Measurements from ENCODE around the gene LRRC15.

The LRRC15 gene

GRCh38 chr3:194311000-194311399, 58.5 kb downstream of the LRRC15 start:
- Histone ChIP-seq H2BK12ac (ENCODE audit: low read length) (no peak overlapping the region), H3K4ac (ENCODE audit: low read depth, low read length) (no peak overlapping the region), H2AK5ac (ENCODE audit: low read length) (no peak overlapping the region), H4K8ac (ENCODE audit: low read depth, low read length) (no peak overlapping the region), H3K4me2 (ENCODE audit: low read length) (no peak overlapping the region), H3K9me3 (ENCODE audit: insufficient read depth, low read depth, low read length) (no peaks in the 10 kb centered on the region), H3K14ac (ENCODE audit: low read length) (no peak overlapping the region), H3K23ac (ENCODE audit: low read length) (no peak overlapping the region), H2AFZ (ENCODE audit: insufficient read depth, low read length, poor library complexity) (no peak overlapping the region), H3K27ac (ENCODE audit: low read depth, low read length) (no peak overlapping the region), H4K91ac (ENCODE audit: low read depth, low read length) (no peak overlapping the region), H3K27me3 (ENCODE audit: insufficient read depth, low read length) (no peaks in the 10 kb centered on the region), H3K4me3 (ENCODE audit: low read depth, low read length) (no peak overlapping the region), H3K79me1 (ENCODE audit: low read length) (peaks cover 7% of the 10 kb centered on the region), H2BK120ac (ENCODE audit: insufficient read depth, low read length, poor library complexity) (no peak overlapping the region), H3K79me2 (ENCODE audit: control insufficient read depth, insufficient read depth, low read length, poor library complexity) (no peaks in the 10 kb centered on the region), H3K36me3 (ENCODE audit: control insufficient read depth in 1 of 2, insufficient read depth in 2 of 2, low read length in 2 of 2) (no peaks in the 10 kb centered on the region), H2BK5ac (ENCODE audit: low read depth, low read length, poor library complexity) (no peak overlapping the region), H3K4me1 (ENCODE audit: control insufficient read depth in 1 of 2, insufficient read depth in 2 of 2, low read length in 2 of 2) (peaks cover 21 to 24% of the 10 kb centered on the region in 2 experiments), H4K12ac (ENCODE audit: low read depth, low read length) (no peak overlapping the region), H3K18ac (ENCODE audit: low read length) (no peak overlapping the region), H3K9ac (ENCODE audit: low read length) (no peak overlapping the region)
- whole genome bisulfite sequencing (ENCODE audit: extremely low coverage, insufficient coverage, insufficient read length) = no CpG with 5 or more reads among the region's 2 CpGs
- DNase-seq = no peak

GRCh38 chr3:194310060-194310835, 59.3 kb downstream of the LRRC15 start:
- H4K8ac ChIP-seq (ENCODE audit: low read depth, low read length) = no peak overlapping the region

DNA sequence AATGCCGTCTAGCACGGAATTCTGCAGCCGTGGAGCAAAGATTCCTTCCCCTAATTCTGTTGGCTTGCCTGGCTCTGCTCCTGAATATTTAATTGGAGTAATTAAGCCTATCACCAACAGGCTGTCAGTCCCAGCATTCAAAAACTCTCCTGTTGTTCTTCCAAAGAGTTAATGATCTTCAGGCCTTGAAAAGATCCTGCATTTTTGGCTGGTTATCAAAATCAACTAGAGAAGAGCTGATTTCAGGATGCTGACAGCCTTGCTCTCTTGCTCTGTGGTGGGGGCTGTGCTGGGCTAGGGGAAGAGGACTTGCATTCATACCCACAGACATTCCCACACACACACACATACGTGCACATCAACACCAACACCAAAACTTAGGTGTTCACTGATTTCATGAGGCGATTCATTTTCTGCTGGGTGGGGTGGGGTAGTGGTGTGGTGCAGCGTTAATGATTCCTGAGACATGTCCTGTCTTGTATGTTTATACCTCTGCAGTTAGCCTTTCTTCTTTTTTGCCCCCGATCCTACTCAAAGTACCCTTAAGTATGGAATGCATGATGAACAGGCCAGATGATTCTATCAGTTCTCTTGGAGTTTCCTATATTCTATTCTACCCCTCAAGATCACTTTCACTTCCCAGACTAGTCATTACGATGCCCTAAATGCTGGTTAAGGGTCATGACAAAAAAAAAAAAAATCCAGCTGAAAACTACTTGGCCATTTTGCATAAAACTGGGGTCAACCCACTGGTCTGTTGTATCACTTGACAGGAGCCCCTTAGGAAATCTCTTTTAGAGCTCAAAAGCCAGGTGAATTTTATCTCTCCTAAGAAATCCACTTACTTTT, 60.7 kb downstream of the LRRC15 start:
- Histone ChIP-seq H3K36me3 (ENCODE audit: control insufficient read depth in 1 of 2, insufficient read depth in 2 of 2, low read length in 2 of 2) (no peaks in the 10 kb centered on the region), H4K8ac (ENCODE audit: low read depth, low read length) (no peak overlapping the region), H3K9ac (ENCODE audit: low read length) (no peak overlapping the region), H4K91ac (ENCODE audit: low read depth, low read length) (no peak overlapping the region), H3K27me3 (ENCODE audit: insufficient read depth, low read length) (no peaks in the 10 kb centered on the region), H3K4me2 (ENCODE audit: low read length) (no peak overlapping the region), H2BK5ac (ENCODE audit: low read depth, low read length, poor library complexity) (no peak overlapping the region), H2AK5ac (ENCODE audit: low read length) (no peak overlapping the region), H3K23ac (ENCODE audit: low read length) (no peak overlapping the region), H3K4me1 (ENCODE audit: control insufficient read depth in 1 of 2, insufficient read depth in 2 of 2, low read length in 2 of 2) (peaks cover 11 to 24% of the 10 kb centered on the region in 2 experiments), H3K79me1 (ENCODE audit: low read length) (no peaks in the 10 kb centered on the region), H3K9me3 (ENCODE audit: insufficient read depth, low read depth, low read length) (peaks cover 3% of the 10 kb centered on the region), H3K27ac (ENCODE audit: low read depth, low read length) (no peak overlapping the region), H3K79me2 (ENCODE audit: control insufficient read depth, insufficient read depth, low read length, poor library complexity) (no peaks in the 10 kb centered on the region), H2BK120ac (ENCODE audit: insufficient read depth, low read length, poor library complexity) (no peak overlapping the region), H2AFZ (ENCODE audit: insufficient read depth, low read length, poor library complexity) (no peak overlapping the region), H4K12ac (ENCODE audit: low read depth, low read length) (no peak overlapping the region), H3K4ac (ENCODE audit: low read depth, low read length) (no peak overlapping the region), H3K14ac (ENCODE audit: low read length) (no peak overlapping the region), H2BK12ac (ENCODE audit: low read length) (no peak overlapping the region), H3K4me3 (ENCODE audit: low read depth, low read length) (no peak overlapping the region), H3K18ac (ENCODE audit: low read length) (no peak overlapping the region)
- no CpG with 5 or more reads among the region's 8 CpGs for WGBS (ENCODE audit: extremely low coverage, insufficient coverage, insufficient read length)
- no peak for DNase-seq

More at GRCh38 chr3:194310060-194310835, 59.3 kb downstream of the LRRC15 start:
- H3K9me3 ChIP-seq (ENCODE audit: insufficient read depth, low read depth, low read length) = no peaks in the 10 kb centered on the region
- H3K4me3 ChIP-seq (ENCODE audit: low read depth, low read length) = no peak overlapping the region
- WGBS (ENCODE audit: extremely low coverage, insufficient coverage, insufficient read length) = no CpG with 5 or more reads among the region's 11 CpGs
- H3K14ac ChIP-seq (ENCODE audit: low read length) = no peak overlapping the region
- DNase-seq = no peak
- no peak overlapping the region for H3K23ac ChIP-seq (ENCODE audit: low read length)
- no peak overlapping the region for H2BK12ac ChIP-seq (ENCODE audit: low read length)
- H3K79me2 ChIP-seq (ENCODE audit: control insufficient read depth, insufficient read depth, low read length, poor library complexity) = no peaks in the 10 kb centered on the region
- peaks cover 22 to 29% of the 10 kb centered on the region in 2 experiments for H3K4me1 ChIP-seq (ENCODE audit: control insufficient read depth in 1 of 2, insufficient read depth in 2 of 2, low read length in 2 of 2)
- no peak overlapping the region for H3K4me2 ChIP-seq (ENCODE audit: low read length)
- no peak overlapping the region for H2BK5ac ChIP-seq (ENCODE audit: low read depth, low read length, poor library complexity)
- H2AFZ ChIP-seq (ENCODE audit: insufficient read depth, low read length, poor library complexity) = no peak overlapping the region
- H3K27me3 ChIP-seq (ENCODE audit: insufficient read depth, low read length) = no peaks in the 10 kb centered on the region
- peaks cover 5% of the 10 kb centered on the region for H3K79me1 ChIP-seq (ENCODE audit: low read length)
- H2AK5ac ChIP-seq (ENCODE audit: low read length) = no peak overlapping the region
- no peaks in the 10 kb centered on the region for H3K36me3 ChIP-seq (ENCODE audit: control insufficient read depth in 1 of 2, insufficient read depth in 2 of 2, low read length in 2 of 2)
- no peak overlapping the region for H3K9ac ChIP-seq (ENCODE audit: low read length)
- H3K18ac ChIP-seq (ENCODE audit: low read length) = no peak overlapping the region
- H3K27ac ChIP-seq (ENCODE audit: low read depth, low read length) = no peak overlapping the region
- no peak overlapping the region for H4K12ac ChIP-seq (ENCODE audit: low read depth, low read length)
- H3K4ac ChIP-seq (ENCODE audit: low read depth, low read length) = no peak overlapping the region
- no peak overlapping the region for H4K91ac ChIP-seq (ENCODE audit: low read depth, low read length)
- no peak overlapping the region for H2BK120ac ChIP-seq (ENCODE audit: insufficient read depth, low read length, poor library complexity)

- no peaks in the 10 kb centered on the region for H3K36me3 ChIP-seq (ENCODE audit: control insufficient read depth in 1 of 2, insufficient read depth in 2 of 2, low read length in 2 of 2)
- no peak for DNase-seq
- H4K91ac ChIP-seq (ENCODE audit: low read depth, low read length) = no peak overlapping the region
- no peak overlapping the region for H4K8ac ChIP-seq (ENCODE audit: low read depth, low read length)
- no CpG with 5 or more reads among the region's 8 CpGs for WGBS (ENCODE audit: extremely low coverage, insufficient coverage, insufficient read length)
- H3K79me2 ChIP-seq (ENCODE audit: control insufficient read depth, insufficient read depth, low read length, poor library complexity) = no peaks in the 10 kb centered on the region
- no peak overlapping the region for H2BK12ac ChIP-seq (ENCODE audit: low read length)
- no peak overlapping the region for H3K4ac ChIP-seq (ENCODE audit: low read depth, low read length)
- H3K14ac ChIP-seq (ENCODE audit: low read length) = no peak overlapping the region
- no peak overlapping the region for H3K18ac ChIP-seq (ENCODE audit: low read length)
- no peaks in the 10 kb centered on the region for H3K79me1 ChIP-seq (ENCODE audit: low read length)
- no peak overlapping the region for H2AFZ ChIP-seq (ENCODE audit: insufficient read depth, low read length, poor library complexity)
- no peak overlapping the region for H2BK120ac ChIP-seq (ENCODE audit: insufficient read depth, low read length, poor library complexity)
- peaks cover 3% of the 10 kb centered on the region for H3K9me3 ChIP-seq (ENCODE audit: insufficient read depth, low read depth, low read length)
- no peak overlapping the region for H3K23ac ChIP-seq (ENCODE audit: low read length)
- peaks cover 8 to 17% of the 10 kb centered on the region in 2 experiments for H3K4me1 ChIP-seq (ENCODE audit: control insufficient read depth in 1 of 2, insufficient read depth in 2 of 2, low read length in 2 of 2)
- no peak overlapping the region for H3K27ac ChIP-seq (ENCODE audit: low read depth, low read length)
- no peaks in the 10 kb centered on the region for H3K27me3 ChIP-seq (ENCODE audit: insufficient read depth, low read length)
- no peak overlapping the region for H3K4me3 ChIP-seq (ENCODE audit: low read depth, low read length)
- H2AK5ac ChIP-seq (ENCODE audit: low read length) = no peak overlapping the region
- H4K12ac ChIP-seq (ENCODE audit: low read depth, low read length) = no peak overlapping the region
- H3K9ac ChIP-seq (ENCODE audit: low read length) = no peak overlapping the region
- no peak overlapping the region for H2BK5ac ChIP-seq (ENCODE audit: low read depth, low read length, poor library complexity)
- H3K4me2 ChIP-seq (ENCODE audit: low read length) = no peak overlapping the region
Measured at GRCh38 chr3:194307849-194308248, 61.7 kb downstream of the LRRC15 start.

Data from trophoblast cell (in vitro differentiated cells and primary cell).